ENCODE results near the gene CCDC182. TPM values are rescaled to one million over a fixed set of nuclear protein-coding genes. Genes with fewer than 3 reads are reported as not detected.

CCDC182 gene
- total RNA-seq, 1 donor from 2014 or later: not detected

DNA sequence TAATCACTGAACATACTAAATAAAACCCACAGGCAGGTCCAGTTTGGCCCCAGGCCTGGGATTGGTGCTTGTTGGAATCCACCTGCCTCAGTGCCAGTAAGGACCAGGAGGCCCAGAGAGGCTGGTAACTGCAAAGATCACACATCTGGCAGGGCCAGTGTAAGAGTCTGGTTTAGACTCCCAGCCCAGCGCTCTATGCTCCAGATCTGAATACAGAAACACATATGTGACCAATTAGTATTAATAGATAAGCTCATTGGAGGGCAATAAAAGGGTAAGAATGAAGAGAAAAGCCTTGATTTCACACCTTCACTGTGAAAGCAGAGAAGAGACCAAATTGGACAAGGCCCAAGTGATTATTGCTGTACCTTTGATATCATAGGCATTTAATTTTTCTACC lies 13.6 kb upstream of the CCDC182 start:
- no peak for DNase-seq (ENCODE audit: low spot score in 2 of 2)
- no peak for FAIRE-seq

DNA sequence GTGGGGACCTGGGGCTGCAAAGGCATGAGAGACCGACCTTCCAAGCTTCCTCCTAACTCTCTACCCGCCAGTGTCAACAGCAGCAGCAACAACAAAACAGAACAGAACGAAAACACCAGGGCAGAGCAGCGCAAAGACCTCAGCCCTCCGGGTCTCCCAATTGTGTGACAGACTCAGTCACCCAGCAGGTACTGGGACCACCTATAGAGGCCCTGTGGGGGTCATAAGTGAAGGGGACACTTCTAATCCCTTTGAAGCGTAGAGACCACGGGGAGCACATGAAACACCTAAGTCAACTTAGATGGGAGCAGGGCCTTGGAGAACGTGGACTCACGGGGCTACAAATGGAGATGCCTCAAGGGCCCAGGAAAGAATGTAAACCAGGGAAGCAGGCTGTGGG lies 12.6 kb upstream of the CCDC182 start:
- DNase-seq (ENCODE audit: low spot score in 2 of 2): no peak
- no peak for FAIRE-seq

DNA sequence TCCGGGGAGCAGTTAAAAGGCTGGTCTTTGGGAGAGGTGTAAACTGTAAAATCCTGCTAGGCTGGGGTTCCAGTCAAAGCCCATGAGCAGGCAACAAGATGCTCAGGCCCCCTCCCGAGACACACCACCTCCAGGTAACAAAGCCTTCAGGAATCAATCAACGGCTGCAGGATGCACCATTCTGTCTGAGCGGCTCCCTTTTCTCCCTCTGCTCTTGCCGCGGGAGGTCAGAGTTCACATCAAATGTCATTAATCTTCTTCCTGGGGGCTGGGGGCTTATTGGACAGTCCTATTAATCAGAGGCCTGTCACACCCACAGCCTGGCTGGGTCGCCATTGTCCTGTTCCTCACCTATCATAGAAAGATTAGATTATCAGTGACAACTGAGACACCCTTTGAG lies 11.9 kb upstream of the CCDC182 start:
- no peak for DNase-seq (ENCODE audit: low spot score in 2 of 2)
- no peak for FAIRE-seq

- DNase-seq (ENCODE audit: low spot score in 2 of 2) (no peak), FAIRE-seq (no peak)
These were observed 10.5 kb upstream of the CCDC182 start for GRCh38 chr17:57755480-57756070.

DNA sequence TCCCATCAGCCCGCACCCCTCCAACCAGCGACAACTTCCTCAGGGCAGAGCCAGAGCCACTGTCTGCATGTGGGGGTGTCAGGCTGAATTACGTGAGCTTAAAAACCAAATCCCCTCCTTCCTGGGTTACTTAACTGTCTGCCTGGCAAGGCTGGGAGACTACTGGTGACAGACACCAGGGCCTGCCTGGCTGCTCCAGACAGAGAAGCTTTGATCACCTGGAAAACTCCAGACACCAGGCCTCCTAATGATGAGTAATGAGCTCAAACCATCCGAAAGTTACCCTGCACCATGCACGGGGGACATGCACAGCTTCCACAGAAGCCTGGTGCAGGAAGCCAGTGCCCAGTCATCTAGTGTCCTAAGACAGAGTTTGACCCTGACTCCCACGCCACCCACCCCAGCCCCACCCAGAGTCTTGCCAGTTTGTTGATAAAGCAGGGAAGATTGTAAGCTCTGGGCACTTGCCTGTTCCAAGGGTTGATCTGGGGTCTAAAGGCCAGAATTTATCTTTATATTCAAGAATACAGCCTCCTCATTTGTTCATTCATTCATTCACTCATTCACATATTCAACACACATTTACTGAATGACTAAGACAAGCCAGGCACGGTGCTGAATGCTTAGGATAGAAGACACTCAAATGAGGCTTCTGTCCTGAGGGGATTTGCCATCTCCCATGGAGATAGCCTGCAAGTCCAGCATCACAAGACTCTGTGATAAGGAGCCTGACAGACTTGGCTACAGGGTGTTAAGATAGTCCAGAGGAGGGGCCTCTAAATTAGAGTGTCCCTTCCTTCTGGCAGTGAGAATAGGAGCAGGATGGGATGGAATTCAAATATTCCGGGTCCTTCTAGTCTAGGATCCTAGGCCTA lies 7.2 kb upstream of the CCDC182 start:
- no peak for FAIRE-seq
- DNase-seq (ENCODE audit: low spot score in 2 of 2): no peak

DNA sequence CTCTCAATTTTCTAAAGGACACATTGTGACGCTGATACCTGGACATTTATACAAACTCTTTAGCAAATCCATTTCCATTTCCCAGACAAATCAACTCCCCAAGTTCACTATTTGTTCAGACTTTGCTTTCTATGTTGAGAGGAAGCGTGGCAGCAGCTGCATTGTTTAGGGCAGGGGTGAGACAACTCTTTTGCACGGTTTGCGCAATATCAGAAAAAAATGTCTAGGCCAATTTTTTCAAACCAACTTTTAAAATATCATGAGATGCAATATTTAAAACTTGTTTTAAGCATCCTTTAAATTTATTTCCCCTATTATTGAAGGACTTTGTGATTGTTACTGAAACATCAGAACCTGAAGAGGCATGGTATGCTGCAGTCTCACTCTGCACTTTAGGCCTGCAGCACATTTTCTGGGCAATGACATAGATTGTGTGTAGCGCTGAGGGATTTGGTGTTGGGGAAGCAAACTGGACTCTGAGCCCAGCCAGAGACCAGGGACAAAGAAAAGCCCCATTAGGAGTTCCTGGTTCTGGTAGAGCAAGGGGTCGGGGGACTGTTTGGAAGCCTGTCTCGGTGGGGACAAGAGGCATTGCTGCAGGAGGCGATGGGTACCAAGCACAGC lies 6.4 kb upstream of the CCDC182 start:
- DNase-seq (ENCODE audit: low spot score in 2 of 2) (no peak), FAIRE-seq (no peak)

GRCh38 chr17:57750895-57751294 lies 5.8 kb upstream of the CCDC182 start:
- no peak for FAIRE-seq
- no peak for DNase-seq (ENCODE audit: low spot score in 2 of 2)

DNA sequence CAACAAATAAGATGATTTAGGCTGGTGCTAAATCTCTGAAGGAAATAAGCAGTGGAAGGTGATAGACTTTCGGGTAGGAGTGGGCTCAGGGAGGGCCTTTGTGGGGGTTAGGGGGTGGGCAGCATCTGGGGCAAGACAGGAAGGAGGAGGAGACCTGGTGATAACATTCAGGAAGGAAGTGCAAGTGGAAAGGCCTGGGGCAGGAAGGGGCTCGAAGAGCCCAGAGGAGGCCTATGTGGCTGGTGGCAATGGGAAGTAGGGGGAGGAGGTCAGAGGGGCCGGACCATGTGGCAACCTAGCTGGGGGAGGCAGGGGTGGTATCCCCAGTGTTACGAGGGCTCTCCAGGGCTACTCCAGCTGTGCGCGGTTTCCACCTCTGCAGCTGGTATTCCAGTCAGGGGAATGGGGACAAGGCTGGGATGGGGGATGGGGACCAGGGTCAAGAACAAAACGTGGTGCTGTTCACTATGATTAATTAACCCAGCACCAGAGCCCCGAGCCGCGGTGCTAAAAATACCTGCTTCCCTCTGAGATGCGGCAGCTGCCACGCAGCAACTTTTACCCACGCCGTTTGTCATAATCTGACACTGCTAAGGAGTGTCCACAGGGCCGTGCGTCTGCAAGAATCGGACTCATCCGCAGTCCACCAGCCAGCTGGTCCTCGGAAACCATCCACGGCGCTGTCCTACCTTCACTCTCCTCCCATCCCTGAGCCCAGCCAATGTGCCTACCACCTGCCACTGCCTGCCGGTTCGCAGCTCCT lies 5.2 kb upstream of the CCDC182 start:
- FAIRE-seq: no peak

DNA sequence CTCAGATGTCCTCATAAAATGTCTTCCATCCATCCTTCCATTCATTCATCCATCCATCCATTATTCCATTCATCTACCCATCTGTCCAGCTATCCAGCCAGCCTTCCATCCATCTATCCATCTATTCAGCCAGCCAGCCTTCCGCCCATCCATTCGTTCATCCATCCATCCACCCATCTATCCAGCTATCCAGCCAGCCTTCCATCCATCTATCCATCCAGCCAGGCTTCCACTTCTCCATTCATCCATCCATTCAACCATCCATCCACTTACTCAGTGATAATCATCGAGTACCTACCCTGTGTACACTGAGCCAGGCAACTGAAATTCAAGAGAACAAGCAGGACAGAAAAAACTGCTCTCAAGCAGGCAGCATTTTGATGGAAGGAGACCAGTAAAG lies 4.6 kb upstream of the CCDC182 start:
- DNase-seq (ENCODE audit: low spot score in 2 of 2): no peak
- FAIRE-seq: no peak

More for the DNA sequence above, 5.2 kb upstream of the CCDC182 start:
- no peak for DNase-seq (ENCODE audit: low spot score in 2 of 2)

- DNase-seq (ENCODE audit: low spot score in 2 of 2) (peak; percentile 20 to 68), FAIRE-seq (no peak)
These were observed 2.3 kb upstream of the CCDC182 start for GRCh38 chr17:57747221-57748017.

- no peak for FAIRE-seq
These were observed 1.1 kb upstream of the CCDC182 start for GRCh38 chr17:57746221-57746620.

DNA sequence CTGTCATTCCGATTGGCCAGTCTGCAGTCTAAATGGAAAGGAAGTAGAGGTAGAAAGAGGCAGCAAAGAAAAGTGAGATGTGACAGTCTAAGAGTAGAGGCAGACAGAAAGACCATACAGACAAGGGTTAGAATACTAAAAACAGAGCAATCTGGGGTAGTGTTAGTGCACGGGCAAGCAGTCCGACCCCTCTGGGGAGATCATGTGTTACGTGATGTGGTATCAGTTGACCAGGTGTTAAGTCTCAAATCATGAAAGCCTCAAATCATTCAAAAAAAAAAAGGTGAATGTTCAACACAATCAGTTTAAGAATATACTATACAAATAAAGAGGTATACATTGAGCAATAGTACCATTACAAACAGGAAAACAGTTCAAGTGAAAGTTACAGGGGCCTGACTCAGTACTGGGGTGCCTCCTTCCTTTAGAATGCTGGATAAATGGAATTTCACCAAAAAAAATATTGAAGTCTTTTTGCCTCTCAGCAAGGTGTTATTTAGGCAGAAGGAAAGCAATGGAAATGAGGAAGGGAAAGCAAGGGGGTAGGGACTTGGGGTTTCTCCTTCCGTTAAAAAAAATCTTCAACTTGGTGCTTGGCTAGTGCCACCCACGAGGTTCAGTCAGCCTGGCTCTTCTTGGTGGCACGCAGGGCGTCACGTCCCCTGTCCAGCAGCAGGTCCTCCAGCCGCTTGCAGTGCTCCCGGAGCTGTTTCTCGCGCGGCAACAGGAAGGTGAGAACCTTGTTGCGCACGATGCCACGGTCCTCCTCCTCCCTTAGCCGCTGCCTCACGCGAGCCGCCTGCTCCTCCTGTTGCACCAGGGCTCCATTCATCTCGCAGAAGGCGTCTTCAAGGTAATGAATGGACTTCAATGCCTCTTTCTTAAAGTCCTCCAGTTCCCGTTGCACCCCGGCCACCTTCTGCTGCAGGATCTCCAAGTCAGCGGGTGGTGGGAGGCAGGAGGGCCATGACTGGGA lies 616 bp downstream of the CCDC182 start:
- FAIRE-seq: no peak
- no peak for DNase-seq (ENCODE audit: low spot score in 2 of 2)

More at GRCh38 chr17:57746221-57746620, 1.1 kb upstream of the CCDC182 start:
- DNase-seq (ENCODE audit: low spot score in 2 of 2): no peak

DNA sequence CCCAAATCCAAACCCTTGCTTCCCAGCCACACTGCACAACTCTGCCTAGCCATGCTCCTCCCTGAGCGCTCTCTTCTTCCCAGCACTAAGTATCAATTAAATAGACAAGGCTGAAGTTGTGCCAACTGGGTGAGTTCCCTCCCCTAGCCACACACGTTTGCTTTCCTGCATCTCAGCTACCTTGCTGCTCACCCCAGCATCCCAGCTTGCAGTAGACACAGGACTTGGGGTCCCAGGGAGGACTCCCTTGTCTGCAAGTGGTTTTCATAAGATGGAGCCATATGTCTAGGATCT lies 4.9 kb downstream of the CCDC182 start:
- no peak for FAIRE-seq
- no peak for DNase-seq (ENCODE audit: low spot score in 2 of 2)

GRCh38 chr17:57739402-57740234 lies 5.5 kb downstream of the CCDC182 start:
- no peak for DNase-seq (ENCODE audit: low spot score in 2 of 2)
- no peak for FAIRE-seq

DNA sequence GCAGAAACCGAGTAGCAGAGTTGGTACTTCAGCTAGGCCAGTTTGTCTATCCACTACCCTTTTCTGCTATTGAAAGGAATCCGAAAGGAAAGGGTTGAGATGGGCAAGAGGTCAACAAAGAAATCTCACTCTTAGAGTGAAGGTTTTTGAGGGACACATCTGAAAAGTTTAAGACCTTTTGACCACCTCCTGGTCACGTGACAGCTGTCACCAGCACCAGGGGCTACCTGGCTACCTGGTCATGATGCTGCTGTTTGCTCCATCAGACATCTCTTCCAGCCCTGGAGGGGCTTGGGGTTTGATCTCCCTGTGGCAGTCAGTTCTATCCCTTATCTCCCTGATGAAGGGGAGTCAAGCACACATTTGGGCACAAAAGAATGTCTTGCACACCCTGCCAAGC lies 7.6 kb downstream of the CCDC182 start:
- DNase-seq (ENCODE audit: low spot score in 2 of 2) (no peak), FAIRE-seq (no peak)

DNA sequence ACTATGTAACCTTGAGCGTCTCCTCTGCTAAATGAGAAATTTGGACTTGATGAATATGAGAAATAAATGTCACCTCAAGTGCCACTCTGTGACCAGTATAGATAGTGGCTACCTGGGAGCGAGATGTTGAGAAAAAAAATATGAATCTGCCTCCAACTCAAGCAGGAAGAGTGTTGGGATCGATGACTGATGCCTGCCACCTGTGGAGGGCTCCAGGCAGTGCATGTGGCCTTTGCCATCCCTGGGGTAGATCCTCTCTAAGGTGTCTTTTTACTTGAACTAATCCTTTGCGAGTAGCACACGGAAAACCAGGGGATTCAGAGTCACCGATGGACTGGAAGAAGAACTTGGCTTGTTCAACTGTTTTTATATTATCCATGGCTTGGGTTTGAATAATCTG lies 9.4 kb downstream of the CCDC182 start:
- FAIRE-seq: no peak
- no peak for DNase-seq (ENCODE audit: low spot score in 2 of 2)

- FAIRE-seq: no peak
These were observed 9.9 kb downstream of the CCDC182 start for GRCh38 chr17:57735230-57735629.

GRCh38 chr17:57733085-57733484 lies 12.0 kb downstream of the CCDC182 start:
- DNase-seq (ENCODE audit: low spot score in 2 of 2) (no peak), FAIRE-seq (no peak)

More at GRCh38 chr17:57735230-57735629, 9.9 kb downstream of the CCDC182 start:
- DNase-seq (ENCODE audit: low spot score in 2 of 2): no peak

Measured in frontal cortex (tissue), 4 donors.